Vagina (tissue), 2 donors: ENCODE measurements around the gene ANO7.

Experiments used
- POLR2A ChIP-seq, 2 donors: fragments of 450-650 bp; IDR thresholded peaks; one replicate each; pipeline ENCODE4 v1.6.1; 2017; ENCODE audit warnings: antibody characterized with exemption in 2 of 2, mild to moderate bottlenecking in 2 of 2, moderate library complexity in 2 of 2
- POLR2AphosphoS5 ChIP-seq, 2 donors: sonication (generic); formaldehyde crosslinking; IDR thresholded peaks; one replicate each; pipeline ENCODE4 v1.9.0; 2017; ENCODE audit warnings: antibody characterized with exemption in 2 of 2, mild to moderate bottlenecking in 2 of 2, low read depth in 1 of 2; ENCODE audit not compliant: insufficient read depth in 1 of 2
- TF ChIP-seq, protein P1 (sequence below), 3 experiments: fragments of 450-650 bp in 2 of 3; fragments of 200-600 bp in 1 of 3; sonication (generic) in 1 of 3; IDR thresholded peaks; one replicate each; pipeline ENCODE4 v1.5.1; 2017 to 2019; ENCODE audit warnings: antibody characterized with exemption in 3 of 3, mild to moderate bottlenecking in 2 of 3, moderate library complexity in 2 of 3

DNA sequence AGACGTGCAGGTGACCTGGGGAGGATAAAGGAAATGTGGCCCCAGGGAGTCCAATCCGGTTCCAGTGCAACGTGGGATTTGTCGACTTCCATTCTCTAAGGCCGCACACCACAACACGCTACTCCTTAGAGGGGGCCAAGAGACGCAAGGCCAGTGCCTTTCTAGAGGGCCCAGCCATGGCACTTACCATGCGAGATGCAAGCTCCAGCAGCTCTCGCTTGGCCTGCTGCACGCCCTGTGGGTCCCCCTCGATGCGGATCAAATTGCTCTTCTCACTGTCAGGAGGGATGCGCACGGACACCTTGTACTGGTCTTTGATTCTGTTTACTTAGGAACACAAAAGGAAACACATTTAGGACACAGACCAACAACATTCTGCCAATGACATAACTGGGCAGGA lies 61.2 kb downstream of the ANO7 start:
- TF ChIP-seq, protein P1, sequence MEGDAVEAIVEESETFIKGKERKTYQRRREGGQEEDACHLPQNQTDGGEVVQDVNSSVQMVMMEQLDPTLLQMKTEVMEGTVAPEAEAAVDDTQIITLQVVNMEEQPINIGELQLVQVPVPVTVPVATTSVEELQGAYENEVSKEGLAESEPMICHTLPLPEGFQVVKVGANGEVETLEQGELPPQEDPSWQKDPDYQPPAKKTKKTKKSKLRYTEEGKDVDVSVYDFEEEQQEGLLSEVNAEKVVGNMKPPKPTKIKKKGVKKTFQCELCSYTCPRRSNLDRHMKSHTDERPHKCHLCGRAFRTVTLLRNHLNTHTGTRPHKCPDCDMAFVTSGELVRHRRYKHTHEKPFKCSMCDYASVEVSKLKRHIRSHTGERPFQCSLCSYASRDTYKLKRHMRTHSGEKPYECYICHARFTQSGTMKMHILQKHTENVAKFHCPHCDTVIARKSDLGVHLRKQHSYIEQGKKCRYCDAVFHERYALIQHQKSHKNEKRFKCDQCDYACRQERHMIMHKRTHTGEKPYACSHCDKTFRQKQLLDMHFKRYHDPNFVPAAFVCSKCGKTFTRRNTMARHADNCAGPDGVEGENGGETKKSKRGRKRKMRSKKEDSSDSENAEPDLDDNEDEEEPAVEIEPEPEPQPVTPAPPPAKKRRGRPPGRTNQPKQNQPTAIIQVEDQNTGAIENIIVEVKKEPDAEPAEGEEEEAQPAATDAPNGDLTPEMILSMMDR (IDR thresholded peaks at IDR 0.05), result no peak
- no peak for TF ChIP-seq POLR2A (IDR thresholded peaks at IDR 0.05)
- TF ChIP-seq POLR2AphosphoS5 (IDR thresholded peaks at IDR 0.05; ENCODE audit: insufficient read depth in 1 of 2, low read depth in 1 of 2), result no peak
